C1 segment of cervical spinal cord (tissue), 14 donors: ENCODE measurements around the gene TRAF1.

Source experiments
- DNase-seq, 14 donors: peaks; one replicate each; lab custom pipeline; 2025; lab: John Stamatoyannopoulos, UW

Gene TRAF1

GRCh38 chr9:120890320-120891244, 36.0 kb downstream of the TRAF1 start:
- DNase-seq, result no peak

GRCh38 chr9:120889606-120890271, 36.9 kb downstream of the TRAF1 start:
- DNase-seq, result no peak

DNA sequence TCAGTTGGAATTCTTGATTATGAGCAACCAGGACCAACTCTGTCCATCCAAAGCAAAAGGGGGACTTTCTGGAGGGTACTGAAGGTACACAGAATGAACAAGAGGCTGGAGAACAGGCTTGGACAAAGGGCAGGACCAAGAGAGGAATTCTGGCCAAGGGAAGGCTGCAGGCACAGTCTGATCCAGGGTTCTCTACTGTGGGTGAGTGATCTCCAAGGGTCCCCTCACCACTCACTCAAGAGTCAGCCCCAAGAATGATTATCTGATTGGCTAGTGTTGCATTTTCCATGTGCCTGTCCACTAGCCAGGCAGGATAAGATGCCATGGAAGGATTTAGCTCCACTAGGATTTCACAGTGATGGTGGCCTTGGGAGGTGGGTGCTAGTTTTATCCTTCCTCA, 38.0 kb downstream of the TRAF1 start:
- no peak for DNase-seq

- DNase-seq, result no peak
Measured at GRCh38 chr9:120886490-120886967, 40.1 kb downstream of the TRAF1 start.

GRCh38 chr9:120885958-120886357, 40.6 kb downstream of the TRAF1 start:
- DNase-seq, result no peak

DNA sequence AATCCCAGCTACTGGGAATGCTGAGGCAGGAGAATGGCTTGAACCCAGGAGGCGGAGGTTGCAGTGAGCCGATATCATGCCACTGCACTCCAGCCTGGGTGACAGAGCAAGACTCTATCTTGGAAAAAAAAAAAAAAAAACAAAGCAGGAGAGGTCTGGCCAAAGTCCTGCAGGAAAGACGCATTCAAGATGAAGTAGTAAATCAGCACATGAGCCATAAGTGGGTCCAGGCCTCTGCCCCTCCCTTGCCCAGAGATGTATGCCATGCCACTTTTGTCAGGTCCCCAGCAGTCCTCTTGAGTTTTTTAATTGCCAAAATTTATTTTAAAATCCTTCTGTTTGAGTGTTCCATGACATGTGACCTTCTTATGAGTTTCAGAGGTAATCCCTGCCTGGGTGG, 41.1 kb downstream of the TRAF1 start:
- DNase-seq, result no peak

- no peak for DNase-seq
Measured at GRCh38 chr9:120883608-120883996, 43.0 kb downstream of the TRAF1 start.

DNA sequence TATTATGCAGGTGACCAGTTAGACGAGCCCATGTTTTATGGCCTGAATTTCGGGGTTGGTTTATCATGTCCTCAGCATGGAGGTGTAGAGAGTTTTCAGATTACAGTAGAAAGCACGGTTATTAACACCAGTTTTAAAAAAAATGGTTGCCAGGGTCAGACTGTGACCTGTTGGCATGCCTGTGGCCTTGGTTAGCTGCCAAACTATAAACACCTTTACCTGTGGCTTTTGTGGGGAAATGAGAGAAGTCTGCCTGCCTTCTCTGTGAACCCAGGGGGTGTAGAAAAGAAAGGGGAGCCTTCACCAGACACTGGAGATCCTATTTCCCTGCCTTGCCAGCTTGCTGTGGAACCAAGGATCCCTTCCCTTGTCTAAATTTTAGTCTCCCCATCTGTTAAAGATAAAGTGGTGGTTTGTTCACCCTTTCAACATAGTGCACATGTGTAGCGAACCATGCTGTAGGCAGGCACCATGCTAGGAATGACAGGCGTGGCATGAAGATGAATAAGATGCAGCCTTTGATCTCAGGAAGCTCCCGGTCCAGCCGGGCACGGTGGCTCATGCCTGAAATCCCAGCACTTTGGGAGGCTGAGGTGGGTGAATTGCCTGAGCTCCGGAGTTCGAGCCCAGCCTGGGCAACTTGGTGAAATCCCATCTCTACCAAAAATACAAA, 43.5 kb downstream of the TRAF1 start:
- no peak for DNase-seq

GRCh38 chr9:120879446-120879845, 47.1 kb downstream of the TRAF1 start:
- no peak for DNase-seq

DNA sequence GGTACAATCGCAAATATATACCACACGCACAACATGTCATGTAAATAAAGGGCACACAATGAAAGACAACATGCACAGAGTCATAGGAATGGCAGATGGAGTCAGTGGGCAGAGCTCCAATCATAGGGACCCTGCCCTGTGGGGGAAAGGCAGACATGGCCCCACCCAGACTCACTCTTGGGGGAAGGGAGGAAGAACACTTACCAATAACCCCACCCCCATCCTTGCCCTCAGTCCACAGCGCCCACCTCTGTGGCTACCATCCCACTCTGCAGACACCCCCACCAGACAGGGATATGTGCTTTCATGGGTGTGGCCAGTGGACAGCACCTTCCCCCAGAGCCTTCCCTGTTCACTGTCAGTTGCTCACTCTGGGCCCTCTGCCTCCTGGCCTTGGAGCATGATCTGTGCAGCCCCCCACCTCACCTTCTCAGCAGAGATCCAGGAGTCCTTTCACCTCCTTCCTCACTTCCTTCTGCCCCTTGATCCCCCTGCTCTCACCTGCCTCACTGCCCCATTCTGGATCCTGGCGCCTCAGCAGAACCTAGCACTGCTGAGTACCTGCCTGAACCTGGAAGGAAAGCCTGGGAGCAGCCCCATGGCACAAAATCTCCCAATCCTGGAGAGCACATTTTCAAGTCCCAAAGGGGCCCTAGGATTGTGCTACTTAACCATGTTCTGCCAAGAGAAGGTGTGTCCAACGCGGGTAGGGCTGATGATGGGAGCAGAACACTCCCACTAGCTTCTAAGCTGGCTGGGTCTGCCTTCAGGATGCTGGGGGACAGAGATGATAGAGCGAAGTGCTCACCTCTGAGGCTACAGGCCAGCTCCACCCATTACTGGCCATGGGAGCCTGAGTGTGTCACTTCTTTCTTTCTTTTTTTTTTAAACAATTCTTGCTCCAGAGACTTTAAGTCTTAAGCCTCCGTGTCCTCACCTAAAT, 48.1 kb downstream of the TRAF1 start:
- no peak for DNase-seq

DNA sequence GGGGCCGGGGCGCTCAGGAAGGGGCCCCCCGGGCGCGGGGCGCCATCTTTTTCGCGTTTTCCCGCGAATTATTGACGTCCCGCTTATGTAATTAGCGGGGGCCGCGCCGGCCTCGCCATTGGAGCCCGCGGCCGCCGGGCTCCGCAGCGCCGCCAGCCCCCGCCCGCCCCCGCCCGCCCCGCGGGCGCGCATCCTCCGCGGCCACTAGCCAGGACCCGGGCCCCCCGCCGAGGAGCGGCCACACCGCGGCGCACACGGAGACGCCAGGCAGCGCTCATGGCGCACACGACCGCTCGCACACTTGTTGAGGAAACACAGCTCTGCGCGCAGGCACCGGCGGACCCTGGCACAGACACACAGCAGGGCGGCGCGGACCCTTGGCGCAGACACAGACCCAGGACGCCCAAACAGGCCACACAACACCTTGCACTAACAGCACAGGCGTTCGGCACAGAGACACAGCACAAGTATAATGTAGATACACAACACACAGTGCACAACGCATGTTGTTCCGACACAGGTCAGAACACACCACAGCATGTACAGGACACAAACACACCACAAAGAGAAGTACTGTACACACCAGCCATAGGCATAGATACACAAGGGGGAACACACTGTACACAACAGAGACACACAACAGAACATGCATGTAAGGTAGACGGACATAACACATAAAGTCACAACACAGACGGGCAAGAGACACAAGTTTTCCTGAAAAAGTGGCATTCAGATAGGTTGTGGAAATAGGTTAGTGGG, 49.1 kb downstream of the TRAF1 start:
- DNase-seq, result peak in 11 of 14 donors; percentile 42 to 71 (median 64)

GRCh38 chr9:120876842-120877240, 49.8 kb downstream of the TRAF1 start, which contains the start of gene PHF19:
TSS of gene PHF19 (minus strand) at chr9:120877188. CDS start at chr9:120874741, 2,447 bp downstream.
- DNase-seq, result peak in 6 of 14 donors; percentile 38 to 59 (median 57)

GRCh38 chr9:120875954-120876841, 50.4 kb downstream of the TRAF1 start:
- peak in 13 of 14 donors; percentile 18 to 87 (median 72) for DNase-seq

- DNase-seq, result no peak
Measured at GRCh38 chr9:120875643-120875953, 51.0 kb downstream of the TRAF1 start.

DNA sequence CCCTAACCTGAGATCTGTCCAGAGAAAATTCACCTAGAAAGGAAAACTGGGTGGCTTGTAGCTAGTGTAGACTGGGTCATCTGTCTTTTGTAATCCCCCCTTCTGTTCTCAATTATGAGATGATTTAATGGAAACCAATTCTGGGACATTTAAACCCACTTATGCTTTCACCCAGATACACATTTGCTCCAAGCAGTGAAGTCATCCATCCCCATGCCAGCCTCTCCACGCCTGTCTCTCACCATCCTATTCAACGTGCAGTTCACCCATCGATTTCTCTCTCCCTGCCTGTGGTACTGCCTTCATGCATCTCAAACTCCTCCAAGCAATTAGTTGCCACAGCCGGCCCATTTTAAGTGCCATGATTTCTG, 51.4 kb downstream of the TRAF1 start:
- DNase-seq, result no peak

GRCh38 chr9:120874226-120875194, 52.1 kb downstream of the TRAF1 start:
- no peak for DNase-seq

- DNase-seq, result no peak
Measured at GRCh38 chr9:120873512-120873911, 53.1 kb downstream of the TRAF1 start.
